HL-60 (cell line): Measurements from ENCODE around the gene ADCY3.

Source experiments
- DNase-seq, 2 experiments: peaks; one replicate each; pipeline ENCODE4 v3.0.0-alpha.2; 2010 to 2020; ENCODE audit warnings: low read depth in 1 of 2, low spot score in 1 of 2
- H3K27ac ChIP-seq: fragments of 250-450 bp; sonication (Bioruptor Pico); replicated peaks from 2 replicates; pipeline ENCODE4 v1.5.1; 2020; ENCODE audit warnings: mild to moderate bottlenecking, moderate library complexity
- H3K27me3 ChIP-seq: fragments of 250-450 bp; sonication (Bioruptor Pico); 2 replicates; pipeline ENCODE4 v1.5.1; 2021; ENCODE audit warnings: mild to moderate bottlenecking, moderate library complexity; ENCODE audit not compliant: insufficient read depth, poor library complexity, severe bottlenecking
- H3K4me3 ChIP-seq: replicated peaks from 2 replicates; pipeline ENCODE4 v1.5.1; 2011; ENCODE audit warnings: mild to moderate bottlenecking, control low read depth, low read length; ENCODE audit not compliant: insufficient read depth
- GABPA ChIP-seq: IDR thresholded peaks from 2 replicates; pipeline ENCODE4 v1.6.1; 2012; ENCODE audit warnings: low read depth
- POLR2AphosphoS5 ChIP-seq: IDR thresholded peaks from 2 replicates; pipeline ENCODE4 v1.6.1; 2012; ENCODE audit warnings: low read depth
- SPI1 ChIP-seq: IDR thresholded peaks from 2 replicates; pipeline ENCODE4 v1.6.1; 2012; ENCODE audit warnings: low read depth, mild to moderate bottlenecking, borderline replicate concordance
- TF ChIP-seq, protein P1 (sequence below): IDR thresholded peaks from 2 replicates; pipeline ENCODE4 v1.6.1; 2012; ENCODE audit warnings: low read depth; ENCODE audit not compliant: insufficient replicate concordance
- TF ChIP-seq, protein P2 (sequence below): IDR thresholded peaks from one replicate; pipeline ENCODE4 v1.5.1; 2011; ENCODE audit warnings: low read length, control low read depth, inconsistent platforms; ENCODE audit not compliant: insufficient read depth

The ADCY3 gene

DNA sequence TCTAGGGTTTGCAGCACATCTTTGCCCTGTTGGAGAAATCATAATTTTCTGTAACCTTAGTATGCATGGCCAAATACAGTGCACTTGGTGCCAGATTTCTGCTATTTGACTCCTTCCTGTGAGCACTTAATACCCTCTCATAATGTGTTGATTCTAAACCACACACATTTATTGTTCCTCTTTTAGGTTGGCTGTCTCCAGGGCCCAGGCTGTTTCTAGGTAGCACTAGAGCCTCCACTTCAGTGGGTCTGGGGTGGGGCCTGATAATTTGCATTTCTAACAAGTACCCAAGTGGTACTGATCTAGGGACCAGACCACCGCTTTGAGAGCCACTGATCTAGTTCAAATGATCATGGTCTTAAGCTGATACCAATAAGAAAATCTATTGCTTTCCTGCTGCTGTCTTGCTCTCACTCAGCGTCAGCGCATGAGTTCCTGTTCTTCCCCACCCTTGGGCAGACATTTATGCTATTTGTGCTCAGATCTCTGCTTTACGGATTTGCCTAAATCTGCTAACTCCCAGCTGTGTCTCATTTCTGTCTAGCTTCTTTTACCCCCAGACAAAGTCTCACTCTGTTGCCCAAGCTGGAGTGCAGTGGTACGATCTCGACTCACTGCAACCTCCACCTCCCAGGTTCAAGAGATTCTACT is 134.2 kb downstream of the ADCY3 start:
- Histone ChIP-seq H3K27me3 (no peaks in the 10 kb centered on the region), H3K4me3 (no peak overlapping the region), H3K27ac (no peak overlapping the region)
- TF ChIP-seq, protein P1, sequence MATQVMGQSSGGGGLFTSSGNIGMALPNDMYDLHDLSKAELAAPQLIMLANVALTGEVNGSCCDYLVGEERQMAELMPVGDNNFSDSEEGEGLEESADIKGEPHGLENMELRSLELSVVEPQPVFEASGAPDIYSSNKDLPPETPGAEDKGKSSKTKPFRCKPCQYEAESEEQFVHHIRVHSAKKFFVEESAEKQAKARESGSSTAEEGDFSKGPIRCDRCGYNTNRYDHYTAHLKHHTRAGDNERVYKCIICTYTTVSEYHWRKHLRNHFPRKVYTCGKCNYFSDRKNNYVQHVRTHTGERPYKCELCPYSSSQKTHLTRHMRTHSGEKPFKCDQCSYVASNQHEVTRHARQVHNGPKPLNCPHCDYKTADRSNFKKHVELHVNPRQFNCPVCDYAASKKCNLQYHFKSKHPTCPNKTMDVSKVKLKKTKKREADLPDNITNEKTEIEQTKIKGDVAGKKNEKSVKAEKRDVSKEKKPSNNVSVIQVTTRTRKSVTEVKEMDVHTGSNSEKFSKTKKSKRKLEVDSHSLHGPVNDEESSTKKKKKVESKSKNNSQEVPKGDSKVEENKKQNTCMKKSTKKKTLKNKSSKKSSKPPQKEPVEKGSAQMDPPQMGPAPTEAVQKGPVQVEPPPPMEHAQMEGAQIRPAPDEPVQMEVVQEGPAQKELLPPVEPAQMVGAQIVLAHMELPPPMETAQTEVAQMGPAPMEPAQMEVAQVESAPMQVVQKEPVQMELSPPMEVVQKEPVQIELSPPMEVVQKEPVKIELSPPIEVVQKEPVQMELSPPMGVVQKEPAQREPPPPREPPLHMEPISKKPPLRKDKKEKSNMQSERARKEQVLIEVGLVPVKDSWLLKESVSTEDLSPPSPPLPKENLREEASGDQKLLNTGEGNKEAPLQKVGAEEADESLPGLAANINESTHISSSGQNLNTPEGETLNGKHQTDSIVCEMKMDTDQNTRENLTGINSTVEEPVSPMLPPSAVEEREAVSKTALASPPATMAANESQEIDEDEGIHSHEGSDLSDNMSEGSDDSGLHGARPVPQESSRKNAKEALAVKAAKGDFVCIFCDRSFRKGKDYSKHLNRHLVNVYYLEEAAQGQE: no peak
- TF ChIP-seq POLR2AphosphoS5 (no peak), SPI1 (no peak), GABPA (no peak)
- TF ChIP-seq, protein P2, sequence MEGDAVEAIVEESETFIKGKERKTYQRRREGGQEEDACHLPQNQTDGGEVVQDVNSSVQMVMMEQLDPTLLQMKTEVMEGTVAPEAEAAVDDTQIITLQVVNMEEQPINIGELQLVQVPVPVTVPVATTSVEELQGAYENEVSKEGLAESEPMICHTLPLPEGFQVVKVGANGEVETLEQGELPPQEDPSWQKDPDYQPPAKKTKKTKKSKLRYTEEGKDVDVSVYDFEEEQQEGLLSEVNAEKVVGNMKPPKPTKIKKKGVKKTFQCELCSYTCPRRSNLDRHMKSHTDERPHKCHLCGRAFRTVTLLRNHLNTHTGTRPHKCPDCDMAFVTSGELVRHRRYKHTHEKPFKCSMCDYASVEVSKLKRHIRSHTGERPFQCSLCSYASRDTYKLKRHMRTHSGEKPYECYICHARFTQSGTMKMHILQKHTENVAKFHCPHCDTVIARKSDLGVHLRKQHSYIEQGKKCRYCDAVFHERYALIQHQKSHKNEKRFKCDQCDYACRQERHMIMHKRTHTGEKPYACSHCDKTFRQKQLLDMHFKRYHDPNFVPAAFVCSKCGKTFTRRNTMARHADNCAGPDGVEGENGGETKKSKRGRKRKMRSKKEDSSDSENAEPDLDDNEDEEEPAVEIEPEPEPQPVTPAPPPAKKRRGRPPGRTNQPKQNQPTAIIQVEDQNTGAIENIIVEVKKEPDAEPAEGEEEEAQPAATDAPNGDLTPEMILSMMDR: no peak
- peak in 1 of 2 experiments; percentile 55 for DNase-seq

DNA sequence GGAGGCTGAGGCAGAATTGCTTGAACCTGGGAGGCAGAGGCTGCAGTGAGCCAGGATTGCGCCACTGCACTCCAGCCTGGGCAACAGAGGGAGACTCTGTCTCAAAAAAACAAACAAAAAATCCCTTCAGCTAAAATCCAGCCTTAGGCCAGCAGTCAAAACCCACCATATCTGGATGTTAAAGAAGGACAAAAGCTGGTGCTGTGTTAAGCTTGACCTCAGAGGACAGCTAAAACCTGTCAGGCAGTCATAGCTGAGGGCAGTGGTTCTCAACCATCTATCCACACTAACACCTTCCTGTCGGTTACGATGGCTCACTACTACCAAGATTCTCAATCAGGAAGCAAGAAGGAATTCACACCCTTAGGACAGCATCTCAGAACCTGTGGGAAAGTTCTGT is 136.4 kb downstream of the ADCY3 start:
- Histone ChIP-seq H3K27me3 (no peaks in the 10 kb centered on the region), H3K27ac (no peak overlapping the region), H3K4me3 (no peak overlapping the region)
- TF ChIP-seq, protein P1: no peak
- TF ChIP-seq SPI1: no peak
- TF ChIP-seq, protein P2: no peak
- TF ChIP-seq POLR2AphosphoS5: no peak
- no peak for TF ChIP-seq GABPA
- no peak for DNase-seq

DNA sequence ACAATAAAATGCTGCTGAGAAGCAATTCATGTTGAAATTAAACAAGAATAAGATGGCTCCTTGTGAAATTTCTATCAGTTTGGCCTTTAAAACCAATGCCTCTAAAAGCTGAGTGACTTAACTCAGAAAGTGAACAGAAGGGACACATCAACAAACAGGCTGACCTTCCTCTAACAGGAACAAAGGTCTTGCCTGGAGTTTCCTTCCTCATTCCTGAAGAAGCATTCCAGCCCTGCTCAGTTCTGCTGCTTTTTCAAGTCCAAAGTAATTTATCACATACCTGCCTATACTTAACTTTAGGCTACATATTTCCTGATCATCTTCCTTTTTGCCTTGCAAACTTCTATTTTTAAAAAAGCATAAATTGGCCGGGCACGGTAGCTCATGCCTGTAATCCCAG is 140.9 kb downstream of the ADCY3 start:
- no peak for DNase-seq
- TF ChIP-seq SPI1 (no peak), GABPA (no peak), POLR2AphosphoS5 (no peak)
- TF ChIP-seq, protein P2: no peak
- TF ChIP-seq, protein P1: no peak
- Histone ChIP-seq H3K4me3 (no peak overlapping the region), H3K27ac (no peak overlapping the region), H3K27me3 (no peaks in the 10 kb centered on the region)
